NCI-H446 (cell line): ENCODE results near the gene HDAC9.
A peak's percentile ranks its signal among the peaks of the same experiment; 100 is the strongest.
"Not testable (repeated sequence)": the region's sequence is repeated elsewhere in the genome, so short reads cannot be mapped to it uniquely, and the experiment has no call there.

Source experiments
- DNase-seq, 2 experiments: peaks; one replicate each; lab custom pipeline; 2025; lab: John Stamatoyannopoulos, UW

The HDAC9 gene

GRCh38 chr7:18724318-18724717 is 228.8 kb downstream of the HDAC9 start:
- DNase-seq: no peak

- no peak for DNase-seq
Measured at GRCh38 chr7:18727115-18727870, 231.7 kb downstream of the HDAC9 start.

GRCh38 chr7:18736012-18736411 is 240.5 kb downstream of the HDAC9 start:
- DNase-seq: not testable (repeated sequence)

GRCh38 chr7:18740579-18740988 is 245.0 kb downstream of the HDAC9 start:
- DNase-seq: no peak

- DNase-seq: no peak
Measured at GRCh38 chr7:18753972-18754610, 258.5 kb downstream of the HDAC9 start.

GRCh38 chr7:18754766-18755165 is 259.2 kb downstream of the HDAC9 start:
- DNase-seq: no peak

- DNase-seq: no peak
Measured at GRCh38 chr7:18755793-18756192, 260.2 kb downstream of the HDAC9 start.

GRCh38 chr7:18756378-18757050 is 261.0 kb downstream of the HDAC9 start:
- no peak for DNase-seq

- no peak for DNase-seq
Measured at GRCh38 chr7:18760046-18760445, 264.5 kb downstream of the HDAC9 start.

- DNase-seq: no peak
Measured at GRCh38 chr7:18760631-18761445, 265.3 kb downstream of the HDAC9 start.

GRCh38 chr7:18762189-18762588 is 266.6 kb downstream of the HDAC9 start:
- peak in 1 of 2 experiments; percentile 25 for DNase-seq

GRCh38 chr7:18768256-18768655 is 272.7 kb downstream of the HDAC9 start:
- DNase-seq: no peak

GRCh38 chr7:18770154-18770811 is 274.7 kb downstream of the HDAC9 start:
- DNase-seq: no peak

GRCh38 chr7:18770822-18771221 is 275.3 kb downstream of the HDAC9 start:
- no peak for DNase-seq

GRCh38 chr7:18771834-18772566 is 276.5 kb downstream of the HDAC9 start:
- no peak for DNase-seq

- DNase-seq: no peak
Measured at GRCh38 chr7:18772567-18772965, 277.0 kb downstream of the HDAC9 start.

GRCh38 chr7:18777314-18777713 is 281.8 kb downstream of the HDAC9 start:
- DNase-seq: no peak

- no peak for DNase-seq
Measured at GRCh38 chr7:18778594-18778993, 283.0 kb downstream of the HDAC9 start.

- no peak for DNase-seq
Measured at GRCh38 chr7:18780266-18780665, 284.7 kb downstream of the HDAC9 start.

GRCh38 chr7:18780938-18781337 is 285.4 kb downstream of the HDAC9 start:
- no peak for DNase-seq

GRCh38 chr7:18786196-18786727 is 290.7 kb downstream of the HDAC9 start:
- DNase-seq: no peak
